Ascending aorta (tissue), 2 donors: ENCODE measurements around the gene CD58. TPM values are rescaled to one million over a fixed set of nuclear protein-coding genes. Genes with fewer than 3 reads are reported as not detected.
A peak's percentile ranks its signal among the peaks of the same experiment; 100 is the strongest.

Experiments
- DNase-seq, 2 donors: peaks; one replicate each; pipeline ENCODE4 v3.0.0-alpha.2; 2019; ENCODE audit warnings: low spot score in 2 of 2
- H3K27ac ChIP-seq, 2 donors: fragments of 200-600 bp; sonication (generic); one replicate each; pipeline ENCODE4 v1.5.1; 2016 to 2017; ENCODE audit warnings: mild to moderate bottlenecking in 1 of 2
- H3K27me3 ChIP-seq: fragments of 200-600 bp; sonication (generic); one replicate; pipeline ENCODE4 v1.5.1; 2017
- H3K36me3 ChIP-seq, 2 donors: fragments of 200-600 bp; sonication (generic); one replicate each; pipeline ENCODE4 v1.5.1; 2016
- H3K4me1 ChIP-seq, 2 donors: fragments of 200-600 bp; sonication (generic); one replicate each; pipeline ENCODE4 v1.5.1; 2016 to 2017; ENCODE audit warnings: mild to moderate bottlenecking in 1 of 2
- H3K4me3 ChIP-seq, 2 donors: fragments of 200-600 bp; sonication (generic); one replicate each; pipeline ENCODE4 v1.5.1; 2016 to 2017; ENCODE audit warnings: mild to moderate bottlenecking in 1 of 2
- H3K9me3 ChIP-seq, 2 donors: fragments of 200-600 bp; sonication (generic); one replicate each; pipeline ENCODE4 v1.5.1; 2016
- CTCF ChIP-seq, 3 experiments: fragments of 200-600 bp in 2 of 3; fragments of 450-650 bp in 1 of 3; sonication (generic) in 2 of 3; IDR thresholded peaks; one replicate each; pipeline ENCODE4 v1.5.1; 2016 to 2019; ENCODE audit warnings: antibody characterized with exemption in 3 of 3, mild to moderate bottlenecking in 1 of 3, moderate library complexity in 1 of 3
- intact Hi-C: fragments of 100-400 bp; cut with DNase I; formaldehyde crosslinking; loops from one replicate; pipeline ENCODE4 v1.15.1; 2023
- total RNA-seq: library from RNA; depleted of rRNA; stranded (reverse); fragments of >200 nt; gene quantifications from one replicate; pipeline ENCODE4 v1.1.0, GENCODE V29; 2016

Gene CD58
- total RNA-seq, 1 donor from 2014 or later: 50.7 TPM

GRCh38 chr1:116572099-116572498 lies 1.3 kb upstream of the CD58 start:
- Histone ChIP-seq H3K4me3 (no peak overlapping the region), H3K4me1 (peaks cover 0 to 11% of the 10 kb centered on the region in 2 donors), H3K36me3 (no peaks in the 10 kb centered on the region), H3K27ac (peak overlapping the region in 1 of 2 donors; percentile 99), H3K9me3 (no peaks in the 10 kb centered on the region), H3K27me3 (no peaks in the 10 kb centered on the region)
- intact Hi-C loops: loop anchor here (5.0 to 10.0 kb wide), 4 partner anchors 333 to 1990 kb away; partner anchors contain the start of genes BCAS2, PTGFRN and TRIM45
- DNase-seq: no peak
- TF ChIP-seq CTCF (IDR thresholded peaks at IDR 0.05): no peak

DNA sequence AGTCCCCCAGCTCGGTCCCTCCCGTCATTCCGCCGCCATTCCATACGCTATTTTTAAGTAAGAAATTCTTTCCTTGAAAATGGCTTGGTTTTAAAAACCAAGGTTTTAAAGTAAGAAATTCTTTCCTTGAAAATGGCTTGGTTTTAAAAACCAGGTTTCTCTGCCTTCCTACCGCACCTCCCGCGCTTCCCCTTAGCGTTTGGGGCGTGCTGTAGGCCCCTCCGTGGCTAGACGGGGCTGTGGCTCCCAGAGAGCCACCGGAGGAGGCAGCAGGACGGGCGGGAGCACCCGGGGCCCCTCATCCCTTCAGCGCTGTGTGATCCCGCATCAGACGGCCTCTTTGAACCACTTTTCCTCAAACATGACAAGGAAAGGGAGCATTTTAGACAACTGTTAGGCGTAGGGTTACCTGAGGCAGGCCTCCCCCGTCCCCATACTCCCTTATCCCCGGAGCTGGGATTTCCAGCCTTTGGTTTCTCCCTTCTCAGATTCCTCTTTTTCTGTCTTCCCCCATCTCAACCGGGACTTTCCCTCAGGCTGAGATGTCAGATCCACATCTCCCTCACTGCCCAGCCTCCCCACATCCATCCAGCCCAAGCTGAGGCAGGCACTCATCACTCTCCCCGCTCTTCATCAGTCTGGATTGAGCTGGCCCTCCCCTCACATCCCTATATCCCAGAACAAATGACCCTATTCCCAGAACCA lies 541 bp upstream of the CD58 start:
- no peaks in the 10 kb centered on the region for H3K36me3 ChIP-seq
- intact Hi-C loops: loop anchor here (2.0 to 10.0 kb wide), 5 partner anchors 199 to 1989 kb away; partner anchors contain the start of genes ATP1A1, BCAS2, PTGFRN and TRIM45
- H3K27me3 ChIP-seq: no peaks in the 10 kb centered on the region
- no peak for DNase-seq
- H3K4me3 ChIP-seq: peak overlapping the region; percentile 91 to 92
- TF ChIP-seq CTCF (IDR thresholded peaks at IDR 0.05): no peak
- H3K9me3 ChIP-seq: no peaks in the 10 kb centered on the region
- peak overlapping the region; percentile 99 to 100 for H3K27ac ChIP-seq
- peaks cover 0 to 11% of the 10 kb centered on the region in 2 donors for H3K4me1 ChIP-seq

GRCh38 chr1:116569776-116570357 lies 959 bp downstream of the CD58 start:
- peak overlapping the region; percentile 99 to 100 for H3K27ac ChIP-seq

GRCh38 chr1:116569381-116569670 lies 1.5 kb downstream of the CD58 start:
- H3K27ac ChIP-seq: peak overlapping the region in 1 of 2 donors; percentile 99
- intact Hi-C loops: loop anchor here (5.0 kb wide), 1 partner anchor 798 kb away; the partner anchor contains the start of gene MAN1A2
- no peak for DNase-seq
- H3K36me3 ChIP-seq: no peaks in the 10 kb centered on the region
- no peak for TF ChIP-seq CTCF (IDR thresholded peaks at IDR 0.05)
- H3K27me3 ChIP-seq: no peaks in the 10 kb centered on the region
- H3K4me1 ChIP-seq: peaks cover 0 to 11% of the 10 kb centered on the region in 2 donors
- H3K4me3 ChIP-seq: peak overlapping the region in 1 of 2 donors; percentile 92
- no peaks in the 10 kb centered on the region for H3K9me3 ChIP-seq

More at GRCh38 chr1:116569776-116570357, 959 bp downstream of the CD58 start:
- peak in 1 of 2 donors; percentile 76 for DNase-seq
- Histone ChIP-seq H3K4me1 (peaks cover 0 to 11% of the 10 kb centered on the region in 2 donors), H3K9me3 (no peaks in the 10 kb centered on the region), H3K36me3 (no peaks in the 10 kb centered on the region), H3K27me3 (no peaks in the 10 kb centered on the region), H3K4me3 (peak overlapping the region; percentile 91 to 92)
- intact Hi-C loops: loop anchor here (1.0 to 10.0 kb wide), 7 partner anchors 61 to 1988 kb away; partner anchors contain the start of genes ATP1A1, BCAS2, MAN1A2 and PTGFRN
- no peak for TF ChIP-seq CTCF (IDR thresholded peaks at IDR 0.05)

DNA sequence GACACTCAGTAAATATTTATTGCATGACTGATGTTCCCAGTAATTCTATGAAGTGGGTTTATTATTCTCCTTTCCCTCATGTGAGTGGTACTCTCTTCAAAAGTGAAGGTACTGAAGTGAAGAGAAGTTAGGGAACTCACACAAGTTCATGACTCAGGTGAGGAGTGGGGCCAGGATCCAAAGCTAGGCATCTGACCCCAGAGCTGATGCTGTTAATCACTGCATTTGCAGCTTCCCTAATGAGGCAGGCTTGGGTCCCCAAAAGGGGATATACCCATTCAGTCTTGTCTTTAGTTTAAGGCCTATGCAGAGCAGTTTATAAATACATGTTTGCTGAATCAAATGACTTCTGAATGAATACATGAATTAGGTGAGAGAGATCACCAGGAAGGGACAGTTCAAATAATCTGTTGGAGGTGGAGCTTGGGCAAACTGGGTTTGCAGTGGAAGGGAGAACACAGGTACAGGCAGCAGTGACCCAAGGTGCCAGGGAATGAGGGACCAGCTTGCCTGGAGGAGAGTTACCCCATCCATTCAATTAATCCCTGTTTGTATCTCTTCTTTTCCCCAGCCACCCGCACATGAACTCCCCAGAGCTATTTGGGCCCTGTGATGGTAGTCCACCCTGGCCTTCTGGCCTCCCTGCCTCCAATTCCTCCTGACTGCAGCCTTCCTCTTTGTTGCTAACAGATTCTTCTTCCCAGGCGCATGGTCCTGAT lies 2.0 kb downstream of the CD58 start:
- intact Hi-C loops: loop anchor here (5.0 kb wide), 1 partner anchor 798 kb away; the partner anchor contains the start of gene MAN1A2

More for the DNA sequence above, 2.0 kb downstream of the CD58 start:
- no peaks in the 10 kb centered on the region for H3K27me3 ChIP-seq
- no peak overlapping the region for H3K4me3 ChIP-seq
- H3K9me3 ChIP-seq: no peaks in the 10 kb centered on the region
- peaks cover 0 to 11% of the 10 kb centered on the region in 2 donors for H3K4me1 ChIP-seq
- no peak for TF ChIP-seq CTCF (IDR thresholded peaks at IDR 0.05)
- DNase-seq: no peak
- no peak overlapping the region for H3K27ac ChIP-seq
- no peaks in the 10 kb centered on the region for H3K36me3 ChIP-seq
